Lung (tissue), 12 donors: ENCODE results near the gene PGAM1. TPM values are rescaled to one million over a fixed set of nuclear protein-coding genes. Genes with fewer than 3 reads are reported as not detected.

Experiments
- ATAC-seq: fragments of 200-7000 bp; cut with Tn5 transposase; one replicate; pipeline ENCODE4 v1.9.1; 2020; ENCODE audit warnings: moderate number of reproducible peaks; ENCODE audit not compliant: insufficient read depth, low FRiP score
- DNase-seq, 3 donors: peaks; one replicate each; pipeline ENCODE4 v3.0.0-alpha.2; 2013 to 2017
- H3K27ac ChIP-seq, 2 donors: one replicate each; pipeline ENCODE4 v1.5.1; 2013; ENCODE audit warnings: mild to moderate bottlenecking in 2 of 2, moderate library complexity in 2 of 2, control low read depth in 1 of 2, inconsistent platforms in 1 of 2, low read depth in 1 of 2, low read length in 1 of 2
- H3K27me3 ChIP-seq, 3 donors: one replicate each; pipeline ENCODE4 v1.5.1; 2013; ENCODE audit warnings: low read length in 2 of 3; ENCODE audit not compliant: control insufficient read depth in 3 of 3, insufficient read depth in 3 of 3
- H3K36me3 ChIP-seq, 4 donors: one replicate each; pipeline ENCODE4 v1.5.1; 2013; ENCODE audit warnings: low read length in 4 of 4, mild to moderate bottlenecking in 1 of 4, moderate library complexity in 1 of 4; ENCODE audit not compliant: control insufficient read depth in 4 of 4, insufficient read depth in 4 of 4
- H3K4me1 ChIP-seq, 5 donors: one replicate each; pipeline ENCODE4 v1.5.1; 2013; ENCODE audit warnings: low read length in 5 of 5, mild to moderate bottlenecking in 2 of 5, moderate library complexity in 1 of 5; ENCODE audit not compliant: control insufficient read depth in 5 of 5, insufficient read depth in 5 of 5
- H3K4me3 ChIP-seq: one replicate; pipeline ENCODE4 v1.5.1; 2013; ENCODE audit warnings: mild to moderate bottlenecking, control low read depth, moderate library complexity
- H3K9ac ChIP-seq, 2 donors: one replicate each; pipeline ENCODE4 v1.5.1; 2013; ENCODE audit warnings: low read length in 2 of 2, control low read depth in 1 of 2; ENCODE audit not compliant: insufficient read depth in 1 of 2
- H3K9me3 ChIP-seq, 4 donors: one replicate each; pipeline ENCODE4 v1.5.1; 2013; ENCODE audit warnings: low read length in 3 of 4, mild to moderate bottlenecking in 1 of 4, moderate library complexity in 1 of 4; ENCODE audit not compliant: control insufficient read depth in 4 of 4, insufficient read depth in 3 of 4
- CTCF ChIP-seq: IDR thresholded peaks from 2 replicates; pipeline ENCODE4 v1.5.1; 2012; ENCODE audit warnings: mild to moderate bottlenecking; ENCODE audit errors: control extremely low read depth, extremely low read depth
- WGBS, 2 donors: extraction: QIAGEN DNeasy Blood & Tissue Kit; methylation state at CpG; one replicate each; pipeline ENCODE4 v1.1.7; 2013; 5-methylcytosine and 5-hydroxymethylcytosine counted together
- polyA plus RNA-seq, 2 donors: library from polyadenylated mRNA; stranded (reverse); fragments of 200-250 nt; gene quantifications; one replicate each; pipeline ENCODE4 v1.2.1, GENCODE V29; 2013
- total RNA-seq, 2 donors: library from RNA; depleted of rRNA in 1 of 2; stranded (reverse); fragments of >200 nt in 1 of 2; gene quantifications; one replicate each; pipeline ENCODE4 v1.2.1, GENCODE V29; 2014 to 2021
- donor health status: control.
- donor health status: control.
- donor health status: Bipolar disorder and iron deficiency.
- donor health status: healthy.
- donor health status: DM: yes; HTN: yes; CAD: no.

The PGAM1 gene
- total and polyA plus RNA-seq, 4 donors, result 49.1 to 280 (median 136) TPM

- no peaks in the 10 kb centered on the region for H3K27me3 ChIP-seq
- peaks cover 0 to 3% (median 0%) of the 10 kb centered on the region in 4 donors for H3K9me3 ChIP-seq
- ATAC-seq (no peak), DNase-seq (no peak)
- no peak overlapping the region for H3K9ac ChIP-seq
- H3K36me3 ChIP-seq, result peaks cover 9 to 48% (median 23%) of the 10 kb centered on the region in 4 donors
- 89 to 93% methylated on average over 8 of the region's 8 CpGs for WGBS, 2 donors
- no peak overlapping the region for H3K27ac ChIP-seq
- TF ChIP-seq CTCF, result no peak
- no peak overlapping the region for H3K4me3 ChIP-seq
- H3K4me1 ChIP-seq, result peaks cover 0 to 2% (median 0%) of the 10 kb centered on the region in 5 donors
Measured at GRCh38 chr10:97380516-97380915, 45.5 kb upstream of the PGAM1 start.

GRCh38 chr10:97381626-97382025, 44.4 kb upstream of the PGAM1 start:
- Histone ChIP-seq H3K9me3 (peaks cover 0 to 2% (median 0%) of the 10 kb centered on the region in 4 donors), H3K9ac (no peak overlapping the region), H3K4me3 (no peak overlapping the region), H3K4me1 (peaks cover 0 to 2% (median 0%) of the 10 kb centered on the region in 5 donors), H3K27ac (no peak overlapping the region), H3K27me3 (no peaks in the 10 kb centered on the region), H3K36me3 (peaks cover 10 to 49% (median 22%) of the 10 kb centered on the region in 4 donors)
- no peak for ATAC-seq
- DNase-seq, result no peak
- 95 to 96% methylated on average over 8 of the region's 8 CpGs for WGBS, 2 donors
- no peak for TF ChIP-seq CTCF

- TF ChIP-seq CTCF, result no peak
- H3K4me1 ChIP-seq, result peaks cover 0 to 2% (median 0%) of the 10 kb centered on the region in 5 donors
Measured at GRCh38 chr10:97383159-97383558, 42.8 kb upstream of the PGAM1 start.

GRCh38 chr10:97384156-97384555, 41.8 kb upstream of the PGAM1 start:
- DNase-seq (no peak), ATAC-seq (no peak)
- Histone ChIP-seq H3K9ac (no peak overlapping the region), H3K27me3 (no peaks in the 10 kb centered on the region), H3K4me3 (no peak overlapping the region), H3K9me3 (peaks cover 0 to 4% (median 0%) of the 10 kb centered on the region in 4 donors), H3K27ac (no peak overlapping the region), H3K36me3 (peaks cover 12 to 51% (median 25%) of the 10 kb centered on the region in 4 donors), H3K4me1 (peaks cover 0 to 2% (median 0%) of the 10 kb centered on the region in 5 donors)
- TF ChIP-seq CTCF, result no peak
- 97 to 99% methylated on average over 5 of the region's 5 CpGs for WGBS, 2 donors

More at GRCh38 chr10:97383159-97383558, 42.8 kb upstream of the PGAM1 start:
- H3K9ac ChIP-seq, result no peak overlapping the region
- H3K36me3 ChIP-seq, result peaks cover 12 to 49% (median 22%) of the 10 kb centered on the region in 4 donors
- DNase-seq, result no peak
- no peak overlapping the region for H3K4me3 ChIP-seq
- H3K9me3 ChIP-seq, result peaks cover 0 to 4% (median 0%) of the 10 kb centered on the region in 4 donors
- H3K27me3 ChIP-seq, result no peaks in the 10 kb centered on the region
- H3K27ac ChIP-seq, result no peak overlapping the region
- ATAC-seq, result no peak
- 96% methylated on average over 7 of the region's 7 CpGs for WGBS, 2 donors
